Measurements from ENCODE around the gene TEC. TPM values are rescaled to one million over a fixed set of nuclear protein-coding genes. Genes with fewer than 3 reads are reported as not detected.
"Not testable (repeated sequence)": the region's sequence is repeated elsewhere in the genome, so short reads cannot be mapped to it uniquely, and the experiment has no call there.

The TEC gene
- polyA plus RNA-seq, 10 donors, result 0.57 to 1.1 (median 0.83) TPM

DNA sequence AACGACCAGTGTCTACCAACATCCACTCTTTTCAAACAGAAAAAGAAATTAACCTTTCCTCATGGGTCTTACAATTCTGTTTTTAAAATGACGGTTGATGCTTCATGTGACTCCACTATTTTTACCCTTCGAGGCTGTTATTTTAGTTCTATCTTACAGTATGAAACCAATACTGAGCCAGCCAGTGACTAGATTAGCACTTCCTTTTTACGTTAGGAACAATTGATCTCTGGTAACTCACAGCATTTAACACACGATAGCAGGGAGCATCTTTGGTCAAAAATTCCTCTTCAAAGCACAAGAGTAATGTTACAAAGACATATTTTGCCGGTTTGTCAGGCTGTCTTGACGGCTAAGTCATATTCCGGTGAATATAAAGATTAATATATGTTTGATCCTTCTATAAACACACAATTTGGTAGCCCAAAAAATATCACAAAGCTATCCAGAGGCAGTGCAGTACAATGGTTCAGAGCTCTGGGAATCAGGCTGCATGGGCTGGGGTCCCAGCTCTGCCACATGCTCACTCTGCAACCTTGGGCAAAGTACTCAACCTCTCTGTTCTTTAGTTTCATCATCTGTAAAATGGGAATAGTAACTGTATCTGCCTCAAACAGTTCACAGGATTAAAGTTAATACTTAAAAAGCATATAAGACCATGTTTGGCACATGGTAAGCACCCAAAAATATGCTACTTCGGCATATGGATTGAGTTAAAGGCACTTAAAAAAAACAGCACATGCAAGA is 72.7 kb downstream of the TEC start:
- DNase-seq, result no peak

DNA sequence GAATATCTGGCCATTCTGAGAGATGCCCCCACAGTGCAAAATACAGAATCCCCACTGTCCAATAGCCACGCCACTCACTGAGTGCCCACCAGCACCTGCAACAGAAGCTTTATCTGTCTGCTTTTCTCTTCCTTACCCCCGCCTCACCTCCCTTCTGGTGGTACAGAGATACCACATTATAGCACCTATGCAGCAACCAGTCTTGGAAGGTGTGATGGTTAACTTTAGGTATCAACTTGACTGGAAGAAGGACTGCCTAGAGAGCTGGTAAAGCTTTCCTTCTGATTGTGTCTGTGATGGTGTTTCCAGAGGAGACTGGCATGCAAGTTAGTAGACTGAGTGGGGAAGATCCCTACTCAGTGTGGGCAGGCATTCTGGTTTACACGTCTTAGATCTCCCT is 73.8 kb downstream of the TEC start:
- DNase-seq, result no peak

DNA sequence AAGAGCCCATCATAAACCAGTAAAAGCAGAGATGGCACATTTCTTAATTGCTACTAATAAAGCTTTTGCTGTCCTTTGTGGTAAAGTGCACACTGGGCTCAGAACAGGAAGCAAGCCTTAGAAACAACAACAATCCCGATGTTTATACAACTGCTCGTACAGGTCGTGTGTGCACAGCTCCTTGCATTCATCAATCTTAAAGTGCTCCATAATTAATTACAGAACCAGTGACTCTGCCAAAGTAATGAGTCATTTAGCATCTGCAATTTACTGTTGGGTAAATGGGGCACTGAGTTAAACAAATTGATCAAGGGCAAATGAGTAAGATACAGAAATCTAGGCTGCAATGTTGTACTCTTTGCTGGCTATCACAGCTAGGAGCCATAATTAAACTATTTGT is 74.3 kb downstream of the TEC start:
- DNase-seq, result no peak

GRCh38 chr4:48194971-48195370 is 74.7 kb downstream of the TEC start:
- no peak for DNase-seq

- no peak for DNase-seq
Measured at GRCh38 chr4:48193921-48194468, 75.6 kb downstream of the TEC start.

DNA sequence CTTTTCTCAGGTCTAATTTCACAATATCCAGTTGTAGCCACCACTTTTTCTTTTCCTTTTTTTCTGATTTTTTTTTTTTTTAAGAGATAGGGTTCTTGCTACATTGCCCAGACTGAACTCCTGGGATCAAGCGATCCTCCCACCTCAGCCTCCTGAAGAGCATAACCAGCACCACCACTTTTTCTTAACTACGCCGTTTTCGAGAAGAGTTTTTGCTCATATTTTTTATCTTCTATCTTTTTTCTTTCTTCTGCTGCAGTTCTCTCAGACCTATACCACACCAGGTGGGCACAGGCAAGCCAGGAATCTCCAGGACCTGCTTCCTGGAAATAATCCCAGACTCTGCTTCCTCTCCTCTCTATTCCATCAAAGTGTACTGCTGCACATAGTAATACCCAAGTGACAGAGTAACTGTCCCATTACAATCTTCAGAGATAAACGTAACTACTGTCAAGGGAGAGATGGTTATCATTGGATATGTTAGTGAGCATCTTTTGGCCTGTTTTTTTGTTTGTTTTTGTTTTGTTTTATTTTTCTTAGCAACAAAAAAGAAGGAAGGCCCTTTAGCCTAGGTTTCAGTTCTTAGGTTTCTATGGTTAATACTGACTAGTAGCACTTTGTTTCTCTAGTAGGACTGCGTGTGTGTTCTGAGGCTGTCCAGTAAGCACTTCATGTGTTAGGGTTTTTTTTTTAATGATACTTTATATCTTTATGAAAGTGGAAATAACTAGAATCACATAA is 76.4 kb downstream of the TEC start:
- DNase-seq, result no peak

DNA sequence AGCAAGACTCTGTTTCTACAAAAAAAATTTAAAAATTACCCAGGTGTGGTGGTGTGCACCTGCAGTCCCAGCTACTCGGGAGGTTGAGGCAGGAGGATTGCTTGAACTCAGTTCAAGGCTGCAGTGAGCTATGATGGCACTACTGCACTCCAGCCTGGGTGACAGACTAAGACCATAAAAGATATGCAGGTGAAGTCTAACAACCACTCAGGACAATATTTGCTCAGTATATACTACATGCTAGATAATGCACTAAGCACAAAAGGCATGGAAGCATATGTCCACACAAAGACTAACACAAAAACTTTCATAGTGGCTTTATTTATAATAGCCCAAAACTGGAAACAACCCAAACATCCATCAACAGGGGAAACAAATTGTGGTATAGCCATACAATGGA is 77.9 kb downstream of the TEC start:
- DNase-seq, result no peak

DNA sequence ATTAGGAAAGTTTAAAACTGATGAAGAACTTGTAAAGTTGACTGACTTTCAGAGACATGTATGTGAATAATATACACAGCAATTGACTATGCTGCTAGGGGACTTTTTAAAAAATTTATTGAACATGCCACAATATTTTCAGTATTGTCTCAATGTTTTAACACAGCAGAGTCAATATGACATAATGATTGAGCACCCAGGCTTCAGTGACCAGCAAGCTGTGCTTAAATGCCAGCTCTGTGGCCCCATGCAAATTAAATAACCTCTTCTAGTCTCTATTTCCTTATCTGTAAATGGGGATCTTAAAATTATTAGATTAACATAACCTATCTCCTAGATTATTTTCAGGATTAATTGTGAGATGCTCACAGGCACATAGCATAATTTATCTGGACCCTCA is 78.8 kb downstream of the TEC start:
- DNase-seq, result no peak

GRCh38 chr4:48189731-48190130 is 79.9 kb downstream of the TEC start:
- DNase-seq, result no peak

DNA sequence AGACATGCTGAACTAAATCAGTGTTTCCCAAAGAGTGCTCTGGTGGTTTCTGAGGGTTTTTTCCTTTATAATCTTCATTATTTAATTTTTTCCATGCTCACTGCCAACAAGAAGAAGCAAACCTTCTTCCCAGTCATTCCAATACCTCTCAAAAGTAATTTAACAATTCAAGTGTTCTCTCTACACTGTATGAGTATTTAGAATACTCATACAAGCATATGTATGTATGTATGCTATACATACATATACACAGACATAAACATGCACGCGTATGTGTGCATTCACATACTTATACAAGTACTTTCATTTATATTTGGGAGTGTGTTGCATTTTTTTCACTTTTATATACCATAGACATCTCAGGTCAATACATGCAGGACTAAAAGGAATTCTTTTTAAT is 81.2 kb downstream of the TEC start:
- no peak for DNase-seq

DNA sequence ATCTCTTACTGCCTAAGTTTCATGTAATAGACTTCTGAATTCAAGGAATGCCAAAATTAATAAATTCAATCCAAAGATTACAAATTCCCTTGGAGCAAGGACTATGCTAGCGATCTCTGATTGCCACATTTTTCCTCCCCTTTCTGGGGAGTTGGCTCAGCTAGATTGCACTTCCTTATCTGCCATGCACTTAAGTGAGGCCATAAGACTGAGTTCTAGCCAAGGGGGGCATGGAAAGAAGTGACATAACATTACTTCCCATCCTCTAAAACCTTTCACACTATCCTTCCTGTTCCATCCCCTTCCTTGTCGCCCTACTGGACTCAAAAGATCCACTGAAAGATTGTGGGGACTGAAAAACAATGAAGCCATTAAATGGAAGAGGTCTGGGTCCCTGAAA is 81.8 kb downstream of the TEC start:
- DNase-seq, result no peak

DNA sequence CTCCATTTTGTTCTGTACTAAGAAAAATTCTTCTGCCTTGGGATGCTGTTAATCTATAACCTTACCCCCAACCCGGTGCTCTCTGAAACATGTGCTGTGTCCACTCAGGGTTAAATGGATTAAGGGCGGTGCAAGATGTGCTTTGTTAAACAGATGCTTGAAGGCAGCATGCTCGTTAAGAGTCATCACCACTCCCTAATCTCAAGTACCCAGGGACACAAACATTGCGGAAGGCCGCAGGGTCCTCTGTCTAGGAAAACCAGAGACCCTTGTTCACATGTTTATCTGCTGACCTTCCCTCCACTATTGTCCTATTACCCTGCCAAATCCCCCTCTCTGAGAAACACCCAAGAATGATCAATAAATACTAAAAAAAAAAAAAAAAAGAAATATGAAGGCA is 82.6 kb downstream of the TEC start:
- not testable (repeated sequence) for DNase-seq

GRCh38 chr4:48186394-48186793 is 83.2 kb downstream of the TEC start:
- DNase-seq, result not testable (repeated sequence)

DNA sequence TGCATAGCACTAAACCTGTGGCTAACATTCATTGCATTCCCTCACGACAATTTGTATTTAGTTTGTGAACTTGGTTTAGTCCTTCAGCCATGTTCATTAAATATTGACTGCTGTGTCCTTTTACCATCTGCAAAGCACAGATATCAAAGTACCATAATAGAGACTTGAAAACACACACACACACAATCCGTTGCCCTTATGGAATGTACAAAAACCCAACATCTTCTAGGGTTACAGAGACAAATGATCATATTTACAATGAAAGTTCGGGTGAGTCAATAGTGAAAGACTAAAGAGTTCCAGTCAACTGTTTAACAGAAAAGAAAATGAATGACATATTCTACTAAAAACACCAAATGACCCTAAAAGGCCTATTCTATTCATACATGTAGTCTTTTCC is 84.8 kb downstream of the TEC start:
- DNase-seq, result no peak

DNA sequence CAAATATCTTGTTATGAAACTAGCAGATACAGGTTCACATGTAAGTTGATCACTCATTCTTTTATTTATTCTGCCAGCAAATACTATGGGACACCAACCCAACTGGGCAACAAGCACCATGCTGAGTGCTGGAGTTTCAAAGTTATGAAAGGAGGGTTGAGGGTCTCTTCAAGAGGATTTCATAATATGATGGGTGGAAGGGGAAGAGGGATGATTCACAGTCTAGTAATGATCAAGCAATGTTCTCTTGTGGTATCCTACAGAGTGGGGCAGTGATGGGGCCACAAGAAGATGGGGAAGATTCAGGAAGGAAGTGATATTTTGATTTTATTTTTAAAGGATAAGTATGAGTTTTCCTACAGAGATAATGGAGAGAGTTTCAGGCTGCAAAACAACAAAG is 89.4 kb downstream of the TEC start:
- no peak for DNase-seq

- no peak for DNase-seq
Measured at GRCh38 chr4:48178931-48179330, 90.7 kb downstream of the TEC start.

DNA sequence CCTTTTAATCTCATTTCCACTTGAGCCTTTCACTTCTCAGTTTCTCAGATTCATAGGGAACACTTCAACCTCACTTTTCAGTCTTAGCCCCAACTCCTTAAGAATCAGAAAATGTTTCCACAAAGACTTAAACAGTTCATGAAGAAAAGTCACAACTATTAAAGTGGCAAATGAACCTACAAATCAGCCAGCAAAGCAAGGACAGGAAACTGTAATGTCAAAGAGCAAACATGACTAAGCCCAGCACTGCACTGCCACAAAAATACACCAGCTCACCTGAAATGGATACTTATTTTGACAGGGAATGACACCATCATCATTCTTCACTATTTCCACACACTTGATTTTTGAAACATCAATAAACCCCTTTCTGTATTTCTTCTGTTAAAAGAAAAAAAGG is 93.8 kb downstream of the TEC start:
- no peak for DNase-seq

GRCh38 chr4:48175328-48175727 is 94.3 kb downstream of the TEC start:
- no peak for DNase-seq

DNA sequence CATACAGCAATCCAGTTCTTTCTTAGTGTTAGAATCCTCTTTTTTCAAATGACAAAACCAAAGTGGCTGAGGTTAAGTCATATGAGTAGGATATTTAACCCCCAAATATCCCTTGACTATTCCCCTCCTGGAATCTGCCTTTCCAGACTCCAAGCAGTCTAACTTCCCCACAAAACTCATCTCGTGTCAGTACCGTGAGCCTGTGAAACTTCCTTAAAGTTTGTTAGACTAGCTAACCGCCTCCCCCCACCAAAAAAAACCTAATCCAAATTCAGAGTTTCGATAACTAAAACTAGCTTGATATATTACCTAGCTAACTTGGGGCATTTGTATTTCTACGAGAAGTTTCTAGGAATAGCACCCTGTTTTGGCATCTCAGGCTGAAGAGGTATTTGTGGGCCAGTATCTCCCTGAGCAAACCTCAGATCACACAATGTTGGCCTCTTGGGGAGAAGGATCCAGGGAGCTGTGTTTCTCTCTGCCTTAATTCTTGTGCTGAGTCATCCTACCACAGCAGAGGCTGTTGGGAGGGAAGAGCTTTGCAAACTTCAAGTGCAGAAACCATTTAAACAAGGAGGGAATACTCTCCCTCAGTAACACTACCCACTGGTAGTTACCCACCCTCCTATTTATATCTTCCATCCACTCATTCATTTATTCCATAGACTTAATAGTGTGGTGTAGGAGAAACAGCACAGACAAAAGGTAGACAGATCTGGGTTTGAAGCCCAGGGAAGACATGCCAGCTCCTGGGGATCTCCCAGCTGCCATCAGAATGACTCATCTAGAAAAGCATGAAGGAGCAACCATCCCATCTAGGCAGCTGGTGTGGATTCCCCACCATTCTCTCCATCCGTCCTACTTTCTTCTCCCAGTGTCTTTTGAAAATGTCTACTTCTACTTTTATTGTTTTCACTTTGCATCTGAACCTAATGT is 96.3 kb downstream of the TEC start:
- peak in 2 of 3 donors; percentile 13 to 66 for DNase-seq

- no peak for DNase-seq
Measured at GRCh38 chr4:48172651-48173050, 97.0 kb downstream of the TEC start.

- DNase-seq, result no peak
Measured at GRCh38 chr4:48169636-48170035, 100.0 kb downstream of the TEC start.
